ENCODE measurements around the gene NRIP1.

The NRIP1 gene

GRCh38 chr21:15097580-15097979, 32.8 kb upstream of the NRIP1 start:
- ChIA-PET POLR2A (no interaction called here), CTCF (no interaction called here)
- no peak for TF ChIP-seq CTCF (IDR thresholded peaks at IDR 0.05; ENCODE audit: control extremely low read depth, extremely low read depth, low read depth, missing control alignments)
- DNase-seq (ENCODE audit: extremely low spot score), result no peak

GRCh38 chr21:15096146-15096545, 31.3 kb upstream of the NRIP1 start:
- no peak for DNase-seq (ENCODE audit: extremely low spot score)
- TF ChIP-seq CTCF (IDR thresholded peaks at IDR 0.05; ENCODE audit: control extremely low read depth, extremely low read depth, low read depth, missing control alignments), result no peak
- ChIA-PET CTCF (interaction anchor here (1.0 kb wide), 1 partner anchor 212 kb away, joined by 3 read pairs; no protein-coding TSS in a partner anchor), POLR2A (no interaction called here)

- ChIA-PET CTCF (interaction anchor here (1.0 to 1.3 kb wide), 3 partner anchors 9 to 211 kb away, joined by 3 read pairs; no protein-coding TSS in a partner anchor), POLR2A (no interaction called here)
- DNase-seq (ENCODE audit: extremely low spot score), result no peak
- no peak for TF ChIP-seq CTCF (IDR thresholded peaks at IDR 0.05; ENCODE audit: control extremely low read depth, extremely low read depth, low read depth, missing control alignments)
These were observed 30.5 kb upstream of the NRIP1 start for GRCh38 chr21:15095326-15095725.

- no peak for DNase-seq (ENCODE audit: extremely low spot score)
- ChIA-PET CTCF (interaction anchor here (1.2 to 1.4 kb wide), 3 partner anchors 10 to 73 kb away, joined by 3 to 5 read pairs (median 3); no protein-coding TSS in a partner anchor), POLR2A (no interaction called here)
- TF ChIP-seq CTCF (IDR thresholded peaks at IDR 0.05; ENCODE audit: control extremely low read depth, extremely low read depth, low read depth, missing control alignments), result no peak
These were observed 29.9 kb upstream of the NRIP1 start for GRCh38 chr21:15094706-15095105.

GRCh38 chr21:15093216-15093615, 28.4 kb upstream of the NRIP1 start:
- POLR2A ChIA-PET, result no interaction called here
- no peak for DNase-seq (ENCODE audit: extremely low spot score)
- CTCF ChIA-PET, result interaction anchor here (1.4 kb wide), 1 partner anchor 9 kb away, joined by 5 read pairs; no protein-coding TSS in a partner anchor
- TF ChIP-seq CTCF (IDR thresholded peaks at IDR 0.05; ENCODE audit: control extremely low read depth, extremely low read depth, low read depth, missing control alignments), result no peak

GRCh38 chr21:15092745-15093144, 27.9 kb upstream of the NRIP1 start:
- CTCF ChIA-PET, result no interaction called here
- POLR2A ChIA-PET, result no interaction called here
- DNase-seq (ENCODE audit: extremely low spot score), result no peak
- no peak for TF ChIP-seq CTCF (IDR thresholded peaks at IDR 0.05; ENCODE audit: control extremely low read depth, extremely low read depth, low read depth, missing control alignments)

GRCh38 chr21:15090390-15090789, 25.6 kb upstream of the NRIP1 start:
- POLR2A ChIA-PET, result no interaction called here
- no peak for TF ChIP-seq CTCF (IDR thresholded peaks at IDR 0.05; ENCODE audit: control extremely low read depth, extremely low read depth, low read depth, missing control alignments)
- CTCF ChIA-PET, result interaction anchor here (1.0 kb wide), 1 partner anchor 12 kb away, joined by 3 read pairs; no protein-coding TSS in a partner anchor
- DNase-seq (ENCODE audit: extremely low spot score), result no peak
